Measurements from ENCODE around the gene PKHD1.

- TF ChIP-seq CTCF (IDR thresholded peaks at IDR 0.05; ENCODE audit: poor library complexity) (no peak), EZH2phosphoT487 (IDR thresholded peaks at IDR 0.05; ENCODE audit: low read depth, severe bottlenecking, unreplicated experiment) (no peak), EZH2 (IDR thresholded peaks at IDR 0.05; ENCODE audit: borderline replicate concordance) (no peak)
Observed at GRCh38 chr6:51616243-51616642, 471.2 kb downstream of the PKHD1 start.

Measured in hepatocyte (in vitro differentiated cells).